Activated CD4-positive, CD25-positive, alpha-beta regulatory T cell (primary cell): ENCODE measurements around the gene AKAP1.
A peak's percentile ranks its signal among the peaks of the same experiment; 100 is the strongest.

Experiments used
- DNase-seq, 4 experiments: peaks; one replicate each; lab custom pipeline; 2025; lab: John Stamatoyannopoulos, UW

Gene AKAP1, protein sequence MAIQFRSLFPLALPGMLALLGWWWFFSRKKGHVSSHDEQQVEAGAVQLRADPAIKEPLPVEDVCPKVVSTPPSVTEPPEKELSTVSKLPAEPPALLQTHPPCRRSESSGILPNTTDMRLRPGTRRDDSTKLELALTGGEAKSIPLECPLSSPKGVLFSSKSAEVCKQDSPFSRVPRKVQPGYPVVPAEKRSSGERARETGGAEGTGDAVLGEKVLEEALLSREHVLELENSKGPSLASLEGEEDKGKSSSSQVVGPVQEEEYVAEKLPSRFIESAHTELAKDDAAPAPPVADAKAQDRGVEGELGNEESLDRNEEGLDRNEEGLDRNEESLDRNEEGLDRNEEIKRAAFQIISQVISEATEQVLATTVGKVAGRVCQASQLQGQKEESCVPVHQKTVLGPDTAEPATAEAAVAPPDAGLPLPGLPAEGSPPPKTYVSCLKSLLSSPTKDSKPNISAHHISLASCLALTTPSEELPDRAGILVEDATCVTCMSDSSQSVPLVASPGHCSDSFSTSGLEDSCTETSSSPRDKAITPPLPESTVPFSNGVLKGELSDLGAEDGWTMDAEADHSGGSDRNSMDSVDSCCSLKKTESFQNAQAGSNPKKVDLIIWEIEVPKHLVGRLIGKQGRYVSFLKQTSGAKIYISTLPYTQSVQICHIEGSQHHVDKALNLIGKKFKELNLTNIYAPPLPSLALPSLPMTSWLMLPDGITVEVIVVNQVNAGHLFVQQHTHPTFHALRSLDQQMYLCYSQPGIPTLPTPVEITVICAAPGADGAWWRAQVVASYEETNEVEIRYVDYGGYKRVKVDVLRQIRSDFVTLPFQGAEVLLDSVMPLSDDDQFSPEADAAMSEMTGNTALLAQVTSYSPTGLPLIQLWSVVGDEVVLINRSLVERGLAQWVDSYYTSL

DNA sequence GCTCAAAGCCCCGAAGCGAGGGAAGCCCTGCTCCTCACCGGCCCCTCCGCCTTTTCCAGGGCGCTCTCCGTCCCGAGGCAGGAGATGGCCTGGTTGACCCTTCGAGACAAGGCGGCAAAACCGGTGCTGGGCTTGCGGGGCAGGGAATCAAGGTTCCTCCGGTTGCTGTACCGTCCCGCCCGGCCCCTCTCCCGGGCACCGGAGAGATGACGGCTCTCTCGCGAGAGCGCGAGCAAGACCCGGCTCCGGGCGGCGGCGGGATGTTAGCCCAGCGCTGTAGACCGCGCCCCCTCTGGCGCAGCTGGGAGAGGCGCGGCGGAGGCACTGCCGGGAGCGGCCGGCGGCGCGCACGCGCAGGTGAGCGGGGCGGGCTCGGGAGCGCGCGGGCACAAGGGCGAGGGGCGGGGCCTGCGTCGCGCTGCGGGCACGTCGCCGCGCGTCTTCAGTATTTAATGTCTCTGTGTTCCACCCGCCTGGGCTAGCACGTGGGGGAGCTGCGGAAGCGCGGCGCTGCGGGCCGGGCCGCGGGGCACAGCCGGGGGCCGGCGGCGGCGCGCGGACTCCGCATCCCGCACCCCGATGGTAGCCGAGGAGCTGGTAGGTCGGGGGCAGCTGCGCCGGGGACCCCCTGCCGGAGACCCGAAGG is at the start of gene AKAP1:
TSS of gene AKAP1 (plus strand) at position 445 of the 646 bp plus-strand sequence. CDS start 20,219 bp downstream, outside the sequence.
- DNase-seq = peak; percentile 86 to 96 (median 91)

DNA sequence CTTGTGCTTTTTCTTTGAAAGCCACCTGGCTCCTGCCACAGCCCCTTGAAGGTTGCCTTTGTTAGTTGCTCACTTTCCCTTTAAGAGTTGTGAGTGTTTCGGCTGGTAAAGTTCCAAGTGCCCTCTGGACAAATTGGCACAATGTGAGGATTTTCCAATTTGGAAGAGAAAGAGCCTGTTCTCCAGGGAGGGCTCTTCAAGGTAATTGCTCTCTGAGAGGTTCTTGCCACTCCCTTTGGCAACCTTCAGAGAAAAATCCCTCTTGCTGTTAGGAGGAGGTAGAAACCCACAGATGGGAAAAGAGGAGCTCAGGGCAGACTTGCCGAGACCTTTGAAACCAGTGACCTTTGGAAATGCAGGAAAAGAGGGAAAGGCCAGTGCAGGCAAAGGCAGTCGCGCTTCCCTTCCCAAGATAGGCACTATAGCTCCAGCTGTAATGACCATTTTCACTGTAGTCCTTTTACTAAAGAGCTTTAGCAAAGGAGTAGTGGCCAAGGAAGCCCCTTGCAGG is 49.0 kb upstream of the AKAP1 start:
- DNase-seq = no peak

GRCh38 chr17:57037411-57037810 is 47.6 kb upstream of the AKAP1 start:
- no peak for DNase-seq

GRCh38 chr17:57038486-57038885 is 46.6 kb upstream of the AKAP1 start:
- DNase-seq = no peak

DNA sequence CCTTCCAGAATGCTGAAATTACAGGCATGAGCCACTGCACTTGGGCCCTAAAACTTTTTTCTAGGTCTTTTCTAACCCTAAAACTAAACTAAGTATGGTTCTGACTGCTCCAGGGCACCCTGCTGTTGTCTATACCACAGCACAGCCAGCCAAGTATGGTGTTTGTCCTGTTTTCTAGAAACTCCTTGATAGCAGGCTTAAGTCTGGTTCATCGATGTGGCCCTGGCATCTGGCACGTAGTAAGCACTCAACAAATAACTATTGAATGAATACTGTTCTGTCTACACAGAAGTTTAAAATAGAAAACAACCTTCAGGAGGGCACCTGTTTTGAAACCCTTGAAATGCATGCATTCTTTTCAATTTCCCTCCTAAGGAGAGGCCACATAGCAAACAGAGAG is 44.5 kb upstream of the AKAP1 start:
- no peak for DNase-seq

GRCh38 chr17:57043276-57043675 is 41.8 kb upstream of the AKAP1 start:
- no peak for DNase-seq

DNA sequence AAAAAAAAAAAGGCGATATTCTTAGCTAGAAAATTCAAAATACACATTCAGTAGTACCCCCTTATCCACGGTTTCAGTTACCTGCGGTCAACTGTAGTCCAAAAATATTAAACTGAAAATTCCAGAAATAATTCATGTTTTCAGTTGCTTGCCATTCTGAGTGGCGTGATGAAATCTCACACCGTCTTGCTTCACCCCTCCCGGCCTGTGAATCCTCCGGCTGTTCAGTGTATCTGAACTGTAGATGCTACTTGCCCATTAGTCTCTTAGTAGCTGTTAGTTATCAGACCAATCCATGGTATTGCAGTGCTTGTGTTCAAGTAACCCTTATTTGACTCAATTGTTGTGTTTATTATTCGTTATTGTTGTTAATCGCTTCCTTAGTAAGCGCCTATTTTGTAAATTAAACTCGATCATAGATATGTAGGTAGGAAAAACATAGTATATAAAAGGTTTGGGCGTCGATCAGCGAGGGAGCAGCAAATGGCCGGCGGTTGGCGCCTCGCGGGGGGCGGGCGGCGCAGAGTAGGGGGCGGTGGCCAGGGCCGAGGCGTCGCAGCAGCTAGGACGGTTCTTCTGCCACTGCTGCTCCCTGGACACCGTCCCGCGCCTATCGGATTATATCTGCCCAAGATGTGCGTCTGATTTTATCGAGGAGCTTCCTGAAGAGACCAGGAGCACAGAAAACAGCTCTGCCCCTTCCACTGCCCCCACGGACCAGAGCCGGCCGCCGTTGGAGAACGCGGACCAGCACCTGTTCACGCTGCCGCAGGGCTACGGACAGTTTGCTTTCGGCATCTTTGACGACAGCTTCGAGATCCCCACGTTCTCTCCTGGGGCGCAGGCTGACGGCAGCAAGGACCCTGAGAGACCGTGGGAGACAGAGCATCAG is 39.8 kb upstream of the AKAP1 start:
- DNase-seq = no peak

DNA sequence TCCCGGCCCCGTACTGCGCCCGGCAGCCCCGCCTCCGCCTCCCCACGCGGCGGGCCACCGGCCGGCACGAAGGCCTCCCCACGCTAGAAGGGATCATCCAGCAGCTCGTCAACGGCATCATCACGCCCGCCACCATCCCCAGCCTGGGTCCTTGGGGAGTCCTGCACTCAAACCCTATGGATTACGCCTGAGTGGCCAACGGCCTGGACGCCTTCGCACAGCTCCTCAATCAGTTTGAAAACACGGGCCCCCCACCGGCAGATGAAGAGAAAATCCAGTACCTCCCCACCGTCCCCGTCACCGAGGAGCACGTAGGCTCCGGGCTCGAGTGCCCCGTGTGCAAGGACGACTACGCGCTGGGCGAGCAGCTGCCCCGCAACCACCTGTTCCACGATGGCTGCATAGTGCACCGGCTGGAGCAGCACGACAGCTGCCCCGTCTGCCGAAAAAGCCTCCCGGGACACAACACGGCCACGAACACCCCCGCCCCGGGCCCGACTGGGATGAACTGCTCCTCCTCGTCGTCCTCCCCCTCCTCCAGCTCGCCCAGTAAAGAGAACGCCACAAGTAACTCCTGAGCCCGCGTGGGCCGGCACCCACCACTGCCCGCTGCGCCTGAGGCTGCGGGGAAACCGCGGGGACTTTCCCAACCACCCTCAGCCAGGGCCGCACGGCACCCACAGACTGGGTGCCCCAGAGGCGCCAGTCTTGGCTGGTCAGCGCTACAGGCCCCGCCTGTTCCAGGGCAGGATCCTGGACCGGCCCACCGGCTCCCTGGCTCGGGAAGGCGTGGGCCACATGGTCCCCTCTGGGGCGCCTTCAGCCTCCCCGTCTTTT is 39.0 kb upstream of the AKAP1 start:
- peak in 1 of 4 experiments; percentile 11 for DNase-seq

GRCh38 chr17:57046749-57047148 is 38.3 kb upstream of the AKAP1 start:
- no peak for DNase-seq

GRCh38 chr17:57048096-57048495 is 37.0 kb upstream of the AKAP1 start:
- DNase-seq = no peak

GRCh38 chr17:57050306-57050705 is 34.7 kb upstream of the AKAP1 start:
- no peak for DNase-seq

DNA sequence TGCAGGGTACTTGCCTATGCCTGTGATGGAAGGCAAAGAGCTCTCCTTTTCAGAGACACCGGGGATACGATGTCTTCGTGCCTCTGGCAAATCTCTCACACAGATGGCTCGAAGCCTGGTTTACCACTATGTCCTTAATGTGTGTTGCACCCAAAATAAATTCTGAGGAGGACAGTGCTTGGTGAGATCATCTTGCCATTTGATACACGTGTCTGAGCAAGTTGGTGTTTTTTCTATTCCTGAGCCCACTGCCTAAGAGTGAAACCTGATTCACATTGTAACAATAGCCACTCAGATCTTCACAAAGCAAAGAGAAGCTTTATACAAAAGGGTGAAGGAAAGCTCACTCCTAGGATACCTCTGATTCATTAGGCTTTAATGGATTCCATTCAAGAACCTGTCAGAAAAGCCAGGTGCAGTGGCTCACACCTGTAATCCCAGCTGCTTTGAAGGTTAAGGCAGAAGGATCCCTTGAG is 33.1 kb upstream of the AKAP1 start:
- DNase-seq = no peak

DNA sequence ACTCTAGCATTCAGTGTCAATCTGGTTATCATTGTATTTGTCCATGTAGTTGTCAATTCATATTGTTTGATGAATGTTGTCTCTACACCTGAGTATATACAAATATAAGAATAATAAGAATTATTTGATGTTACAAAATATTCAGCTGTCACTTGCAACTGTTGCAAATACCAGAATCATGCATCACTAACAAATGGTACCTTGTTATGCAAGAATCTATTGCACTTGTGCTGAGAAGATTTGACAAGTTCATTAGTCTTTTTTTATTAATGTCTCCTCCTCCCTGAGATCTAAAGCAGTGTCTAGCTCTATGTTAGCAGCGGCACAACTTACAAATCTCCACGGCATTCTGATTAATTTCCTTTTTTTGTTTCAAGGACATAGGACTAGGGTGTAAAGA is 22.2 kb upstream of the AKAP1 start:
- no peak for DNase-seq

DNA sequence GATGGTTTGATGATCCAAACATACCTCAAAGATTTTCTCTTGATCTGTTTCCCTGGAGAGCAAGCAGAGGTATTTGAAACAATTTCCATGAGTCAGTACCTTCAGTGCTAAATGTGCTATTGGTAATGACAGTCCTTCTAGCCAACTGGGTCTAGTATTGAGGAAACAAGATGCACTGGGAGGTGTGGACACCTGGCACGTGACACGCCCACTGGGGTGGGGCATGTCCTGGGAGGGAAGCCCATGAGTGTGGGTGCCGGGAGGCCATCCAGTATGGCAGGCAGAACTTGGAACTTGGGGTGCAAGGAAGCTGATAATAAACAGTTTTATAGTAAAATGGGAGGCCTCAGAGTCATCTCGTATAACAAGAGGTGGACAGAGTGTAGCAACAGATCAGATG is 17.9 kb upstream of the AKAP1 start:
- DNase-seq = no peak

GRCh38 chr17:57067781-57068180 is 17.3 kb upstream of the AKAP1 start:
- no peak for DNase-seq

- DNase-seq = no peak
Observed at GRCh38 chr17:57068222-57068658, 16.8 kb upstream of the AKAP1 start.

GRCh38 chr17:57068707-57069106 is 16.3 kb upstream of the AKAP1 start:
- DNase-seq = no peak

- no peak for DNase-seq
Observed at GRCh38 chr17:57071991-57072944, 12.8 kb upstream of the AKAP1 start.

DNA sequence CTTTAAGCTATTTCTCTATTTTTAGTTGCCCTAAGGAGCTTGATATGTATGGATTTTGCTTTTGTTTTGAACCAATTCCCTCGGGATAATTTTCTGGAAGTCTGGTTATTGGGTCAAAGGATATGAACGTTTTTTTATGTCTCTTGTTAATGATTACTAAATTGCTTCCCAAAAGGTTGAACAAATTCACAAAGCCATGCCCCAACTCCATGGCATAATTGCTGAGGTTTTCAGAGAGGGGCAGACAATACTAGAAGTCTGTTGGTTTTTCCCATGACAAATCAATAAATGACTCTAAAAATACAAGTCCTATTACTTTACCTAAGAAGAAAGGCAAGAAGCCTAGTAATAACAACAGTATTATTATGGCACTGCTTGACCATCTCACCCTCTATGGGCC is 11.4 kb upstream of the AKAP1 start:
- no peak for DNase-seq
